DND-41 (cell line): ENCODE data around the gene ERAL1.

ENCODE experiments used
- ATAC-seq: fragments of 200-7000 bp; cut with Tn5 transposase; 3 replicates; pipeline ENCODE4 v1.9.1; 2021; ENCODE audit warnings: low read depth; ENCODE audit not compliant: insufficient read depth
- DNase-seq: peaks from one replicate; pipeline ENCODE4 v3.0.0-alpha.2; 2020
- H2AFZ ChIP-seq: 2 replicates; pipeline ENCODE4 v1.6.0; 2012; ENCODE audit warnings: low read depth, low read length
- H3K27ac ChIP-seq: 2 replicates; pipeline ENCODE4 v1.5.1; 2012; ENCODE audit warnings: low read length, inconsistent platforms
- H3K27me3 ChIP-seq: fragments of 200-600 bp; sonication (generic); 2 replicates; pipeline ENCODE4 v1.6.0; 2012; ENCODE audit warnings: low read length, mild to moderate bottlenecking, inconsistent platforms; ENCODE audit not compliant: insufficient read depth, poor library complexity
- H3K36me3 ChIP-seq: 2 replicates; pipeline ENCODE4 v1.5.1; 2012; ENCODE audit warnings: low read length, inconsistent platforms; ENCODE audit not compliant: insufficient read depth
- H3K4me1 ChIP-seq: 2 replicates; pipeline ENCODE4 v1.5.1; 2012; ENCODE audit warnings: mild to moderate bottlenecking, low read length; ENCODE audit not compliant: insufficient read depth
- H3K4me2 ChIP-seq: 2 replicates; pipeline ENCODE4 v1.6.0; 2012; ENCODE audit warnings: mild to moderate bottlenecking, moderate library complexity, low read length, inconsistent platforms; ENCODE audit not compliant: insufficient read depth
- H3K4me3 ChIP-seq, 2 experiments: fragments of 200-600 bp in 1 of 2; shearing (Covaris generic) in 1 of 2; 2 replicates each; pipeline ENCODE4 v1.5.1; 2012 to 2016; ENCODE audit warnings: inconsistent platforms in 2 of 2, low read length in 2 of 2, mild to moderate bottlenecking in 2 of 2, low read depth in 1 of 2, moderate library complexity in 1 of 2
- H3K79me2 ChIP-seq: 2 replicates; pipeline ENCODE4 v1.6.0; 2012; ENCODE audit warnings: low read length, inconsistent platforms; ENCODE audit not compliant: insufficient read depth
- H3K9ac ChIP-seq: 2 replicates; pipeline ENCODE4 v1.6.0; 2012; ENCODE audit warnings: low read depth, mild to moderate bottlenecking, inconsistent platforms, low read length, moderate library complexity
- H3K9me3 ChIP-seq: 2 replicates; pipeline ENCODE4 v1.5.1; 2012; ENCODE audit warnings: low read length, moderate library complexity, mild to moderate bottlenecking, inconsistent platforms; ENCODE audit not compliant: insufficient read depth, severe bottlenecking
- H4K20me1 ChIP-seq: 2 replicates; pipeline ENCODE4 v1.6.0; 2012; ENCODE audit warnings: low read length; ENCODE audit not compliant: insufficient read depth
- CTCF ChIP-seq: IDR thresholded peaks from 2 replicates; pipeline ENCODE4 v1.5.1; 2012; ENCODE audit warnings: borderline replicate concordance, low read length, moderate library complexity, mild to moderate bottlenecking; ENCODE audit not compliant: poor library complexity, severe bottlenecking; ENCODE audit errors: extremely low read depth
- EZH2 ChIP-seq: IDR thresholded peaks from 3 replicates; pipeline ENCODE4 v1.6.1; 2012; ENCODE audit warnings: borderline replicate concordance, low read depth, mild to moderate bottlenecking, moderate library complexity, low read length, inconsistent platforms; ENCODE audit not compliant: severe bottlenecking

ERAL1 gene

GRCh38 chr17:28811651-28812090, 43.1 kb upstream of the ERAL1 start:
- peak overlapping the region; percentile 72 for H3K9ac ChIP-seq
- peaks cover 27% of the 10 kb centered on the region for H3K4me1 ChIP-seq
- ATAC-seq (no peak), DNase-seq (no peak)
- no peaks in the 10 kb centered on the region for H3K36me3 ChIP-seq
- H3K4me3 ChIP-seq, result peak overlapping the region; percentile 60 to 90
- H3K4me2 ChIP-seq, result peak overlapping the region; percentile 80
- no peak for TF ChIP-seq EZH2
- TF ChIP-seq CTCF, result peak; percentile 4
- peak overlapping the region; percentile 85 for H2AFZ ChIP-seq
- H3K27ac ChIP-seq, result peak overlapping the region; percentile 68
- H3K79me2 ChIP-seq, result peaks cover 89% of the 10 kb centered on the region
- no peaks in the 10 kb centered on the region for H3K9me3 ChIP-seq
- no peaks in the 10 kb centered on the region for H4K20me1 ChIP-seq
- H3K27me3 ChIP-seq, result no peaks in the 10 kb centered on the region

DNA sequence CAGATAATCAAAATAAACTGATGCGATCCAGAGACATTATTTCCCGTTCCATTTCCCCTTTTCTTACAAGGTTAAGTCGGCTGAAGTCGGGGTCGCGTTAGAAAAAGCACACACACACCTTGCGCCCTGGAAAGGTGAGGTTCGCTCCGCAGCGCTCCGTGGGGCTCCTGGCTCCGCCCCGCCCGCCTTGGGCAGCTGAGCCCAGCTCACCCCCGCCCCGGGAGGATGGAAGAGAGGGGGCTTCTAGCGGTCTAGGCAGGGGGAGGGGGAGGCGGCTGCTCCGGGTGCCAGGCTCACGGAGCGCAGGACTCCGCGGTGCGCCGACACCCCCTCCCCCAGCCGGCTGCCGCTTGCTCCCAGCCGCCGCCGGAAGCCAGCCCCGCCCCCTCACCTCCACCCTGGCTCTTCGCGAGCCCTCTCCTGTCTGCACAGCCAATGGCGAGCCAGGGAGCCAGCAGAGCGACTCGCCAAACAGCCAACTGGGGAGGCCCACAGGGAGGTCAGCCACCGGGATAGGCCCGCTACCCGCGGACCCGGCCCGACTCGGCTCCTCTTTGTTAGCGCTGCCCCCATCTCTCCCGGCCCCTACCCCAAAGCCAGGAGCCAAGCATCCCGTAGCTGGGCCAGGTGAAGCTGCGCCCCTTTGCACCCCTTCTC, 42.6 kb upstream of the ERAL1 start:
- peaks cover 27% of the 10 kb centered on the region for H3K4me1 ChIP-seq
- H3K4me3 ChIP-seq, result peak overlapping the region; percentile 60 to 90
- H3K27me3 ChIP-seq, result no peaks in the 10 kb centered on the region
- no peaks in the 10 kb centered on the region for H4K20me1 ChIP-seq
- no peak for TF ChIP-seq EZH2
- no peak for TF ChIP-seq CTCF
- peak overlapping the region; percentile 94 for H2AFZ ChIP-seq
- peak overlapping the region; percentile 91 for H3K27ac ChIP-seq
- H3K4me2 ChIP-seq, result peak overlapping the region; percentile 80
- peaks cover 90% of the 10 kb centered on the region for H3K79me2 ChIP-seq
- DNase-seq (peak; percentile 99), ATAC-seq (peak; percentile 100)
- H3K9ac ChIP-seq, result peak overlapping the region; percentile 72
- H3K36me3 ChIP-seq, result no peaks in the 10 kb centered on the region
- no peaks in the 10 kb centered on the region for H3K9me3 ChIP-seq

DNA sequence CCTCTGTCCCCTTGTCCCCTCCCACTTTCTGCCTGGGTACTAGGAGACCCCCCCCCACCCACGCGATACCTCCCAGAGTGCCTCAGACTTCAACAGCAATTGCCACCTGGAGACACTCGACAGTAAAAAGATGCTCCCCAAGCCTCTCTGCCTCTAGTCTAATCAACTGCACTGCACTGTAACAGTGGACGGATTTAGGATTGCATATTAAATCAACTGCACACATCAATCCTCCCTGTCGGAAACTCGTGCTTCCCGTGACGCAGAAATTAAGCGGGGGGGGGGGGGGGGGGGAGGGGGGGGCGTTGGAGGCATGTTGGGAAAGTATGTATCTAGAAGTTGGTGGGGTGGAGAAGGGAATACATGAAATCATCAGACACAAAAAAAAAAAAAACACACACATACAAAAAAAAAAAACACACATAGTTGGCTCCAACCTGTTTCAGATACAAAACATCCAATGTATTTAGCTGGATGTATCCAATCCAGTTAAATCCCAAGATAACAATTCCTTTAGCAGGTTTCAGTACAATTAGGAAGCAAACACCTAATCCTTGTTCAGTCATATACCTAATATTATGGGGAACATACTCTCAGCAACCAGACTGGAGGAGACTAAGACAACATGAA, 42.0 kb upstream of the ERAL1 start:
- H3K36me3 ChIP-seq, result no peaks in the 10 kb centered on the region
- ATAC-seq, result peak; percentile 53
- peak overlapping the region; percentile 60 to 90 for H3K4me3 ChIP-seq
- DNase-seq, result no peak
- no peaks in the 10 kb centered on the region for H3K27me3 ChIP-seq
- no peak for TF ChIP-seq EZH2
- no peak for TF ChIP-seq CTCF
- no peaks in the 10 kb centered on the region for H4K20me1 ChIP-seq
- no peaks in the 10 kb centered on the region for H3K9me3 ChIP-seq
- peak overlapping the region; percentile 94 for H2AFZ ChIP-seq
- peak overlapping the region; percentile 91 for H3K27ac ChIP-seq
- H3K79me2 ChIP-seq, result peaks cover 90% of the 10 kb centered on the region
- peaks cover 27% of the 10 kb centered on the region for H3K4me1 ChIP-seq
- peak overlapping the region; percentile 80 for H3K4me2 ChIP-seq
- H3K9ac ChIP-seq, result peak overlapping the region; percentile 72
